Left lung (tissue), 14 donors: ENCODE measurements around the gene GPR179. TPM values are rescaled to one million over a fixed set of nuclear protein-coding genes. Genes with fewer than 3 reads are reported as not detected.

ENCODE experiments used
- ATAC-seq: fragments of 200-7000 bp; cut with Tn5 transposase; one replicate; pipeline ENCODE4 v1.9.1; 2020; ENCODE audit warnings: moderate library complexity
- DNase-seq, 4 donors: peaks; one replicate each; pipeline ENCODE4 v3.0.0-alpha.2; 2013 to 2020
- H3K27ac ChIP-seq, 2 donors: fragments of 200-600 bp; sonication (generic) in 1 of 2; one replicate each; pipeline versions ENCODE4 v1.5.0 to v1.8.0; 2020 to 2021
- H3K27me3 ChIP-seq, 2 donors: fragments of 200-600 bp; sonication (generic) in 1 of 2; one replicate each; pipeline versions ENCODE4 v1.5.0 to v1.8.0; 2020 to 2021
- H3K36me3 ChIP-seq, 2 donors: fragments of 200-600 bp; sonication (generic) in 1 of 2; one replicate each; pipeline versions ENCODE4 v1.5.0 to v1.8.0; 2020 to 2021
- H3K4me1 ChIP-seq, 2 donors: fragments of 200-600 bp; one replicate each; pipeline ENCODE4 v1.8.0; 2021
- H3K4me3 ChIP-seq, 2 donors: fragments of 200-600 bp; sonication (generic) in 1 of 2; one replicate each; pipeline versions ENCODE4 v1.5.0 to v1.8.0; 2020 to 2021; ENCODE audit warnings: mild to moderate bottlenecking in 1 of 2
- H3K9me3 ChIP-seq, 2 donors: fragments of 200-600 bp; sonication (generic) in 1 of 2; one replicate each; pipeline versions ENCODE4 v1.5.0 to v1.8.0; 2020 to 2021
- CTCF ChIP-seq, 2 donors: fragments of 200-600 bp; sonication (generic) in 1 of 2; IDR thresholded peaks; one replicate each; pipeline versions ENCODE4 v1.5.0 to v1.8.0; 2021; ENCODE audit warnings: antibody characterized with exemption in 2 of 2
- intact Hi-C, 2 donors: fragments of 100-400 bp; cut with DNase I; formaldehyde crosslinking; loops; one replicate each; pipeline versions ENCODE4 v1.11.2 to v1.14.2; 2022
- long read RNA-seq, 12 donors: library from polyadenylated mRNA in 2 of 12; unstranded in 2 of 12; transcript quantifications; one replicate each; pipeline ENCODE4 v2.0.0 and lab custom pipeline, GENCODE V29; 2019 to 2026
- polyA plus RNA-seq, 6 donors: library from polyadenylated mRNA; unstranded; fragments of 120-200 nt; gene quantifications; one replicate each; pipeline ENCODE4 v1.2.1, GENCODE V29; 2013; ENCODE audit not compliant: insufficient read length in 6 of 6
- total RNA-seq, 2 donors: library from RNA; stranded (reverse); fragmentation: NEBNext Ultra II Directional; extraction: Animal tissue kit (Norgen Biotek cat#: 25700); gene quantifications; one replicate each; pipeline ENCODE4 v1.2.1, GENCODE V29; 2021
- donor health status: DM: no; HTN: yes; CAD: no.
- donor health status: DM: no; HTN: no; CAD: no.

The GPR179 gene
- total RNA-seq (under 1 TPM in 1 of 2 donors, not detected in 1; 0.50 TPM), polyA plus RNA-seq (under 1 TPM; 0.24 to 0.50 (median 0.32) TPM)
- long read RNA-seq, donor 1 = 0 reads
- long read RNA-seq, donor 2 = 0 reads
- long read RNA-seq, donor 3 = 0 reads
- long read RNA-seq, donor 4 = 0 reads
- long read RNA-seq, donor 5 = 0 reads
- long read RNA-seq, donor 6 = 0 reads
- long read RNA-seq, donor 7 = 0 reads
- long read RNA-seq, donor 8 = 0 reads
- long read RNA-seq, donor 9 = 0 reads
- long read RNA-seq, donor 10 = 0 reads
- long read RNA-seq, donor 11 = 0 reads
- long read RNA-seq, donor 12 = 0 reads

- H3K4me1 ChIP-seq = no peaks in the 10 kb centered on the region
- no peak within 1 kb of the TSS for H3K4me3 ChIP-seq
- DNase-seq (no peak), ATAC-seq (no peak)
- no peak within 1 kb of the TSS for H3K27ac ChIP-seq
- H3K27me3 ChIP-seq = no peaks in the 10 kb centered on the region
- TF ChIP-seq CTCF (IDR thresholded peaks at IDR 0.05) = no peak
- intact Hi-C loops = no loop called here
- H3K9me3 ChIP-seq = no peaks in the 10 kb centered on the region
- H3K36me3 ChIP-seq = no peaks in the 10 kb centered on the region
These were observed at the start of gene GPR179 for GRCh38 chr17:38343608-38344419. Gene GPR179 (minus strand): TSS chr17:38343956. CDS start chr17:38343789, 167 bp downstream.

GRCh38 chr17:38379448-38379847 lies 35.7 kb upstream of the GPR179 start:
- Histone ChIP-seq H3K27ac (no peak overlapping the region), H3K9me3 (no peaks in the 10 kb centered on the region), H3K4me3 (no peak overlapping the region), H3K27me3 (no peaks in the 10 kb centered on the region), H3K36me3 (peaks cover 0 to 52% of the 10 kb centered on the region in 2 donors), H3K4me1 (no peaks in the 10 kb centered on the region)
- ATAC-seq = no peak
- intact Hi-C loops = no loop called here
- no peak for DNase-seq
- no peak for TF ChIP-seq CTCF (IDR thresholded peaks at IDR 0.05)

GRCh38 chr17:38369124-38369886 lies 25.5 kb upstream of the GPR179 start:
- ATAC-seq = peak; percentile 81
- DNase-seq = no peak
- peaks cover 0 to 90% of the 10 kb centered on the region in 2 donors for H3K36me3 ChIP-seq

GRCh38 chr17:38364741-38365140 lies 21.0 kb upstream of the GPR179 start:
- H3K4me3 ChIP-seq = no peak overlapping the region
- no peaks in the 10 kb centered on the region for H3K9me3 ChIP-seq
- H3K36me3 ChIP-seq = peaks cover 0 to 69% of the 10 kb centered on the region in 2 donors
- no peak overlapping the region for H3K27ac ChIP-seq
- intact Hi-C loops = no loop called here
- DNase-seq (no peak), ATAC-seq (no peak)
- H3K27me3 ChIP-seq = no peaks in the 10 kb centered on the region
- TF ChIP-seq CTCF (IDR thresholded peaks at IDR 0.05) = no peak
- peaks cover 0 to 5% of the 10 kb centered on the region in 2 donors for H3K4me1 ChIP-seq

More at GRCh38 chr17:38369124-38369886, 25.5 kb upstream of the GPR179 start:
- no peak overlapping the region for H3K4me3 ChIP-seq
- intact Hi-C loops = no loop called here
- no peaks in the 10 kb centered on the region for H3K4me1 ChIP-seq
- no peak for TF ChIP-seq CTCF (IDR thresholded peaks at IDR 0.05)
- H3K27ac ChIP-seq = peak overlapping the region in 1 of 2 donors; percentile 48
- H3K9me3 ChIP-seq = no peaks in the 10 kb centered on the region
- no peaks in the 10 kb centered on the region for H3K27me3 ChIP-seq
